ENCODE measurements around the gene EIPR1. TPM values are rescaled to one million over a fixed set of nuclear protein-coding genes. Genes with fewer than 3 reads are reported as not detected.

Gene EIPR1
- total RNA-seq, 1 experiment from 2014 or later: 22.8 TPM

DNA sequence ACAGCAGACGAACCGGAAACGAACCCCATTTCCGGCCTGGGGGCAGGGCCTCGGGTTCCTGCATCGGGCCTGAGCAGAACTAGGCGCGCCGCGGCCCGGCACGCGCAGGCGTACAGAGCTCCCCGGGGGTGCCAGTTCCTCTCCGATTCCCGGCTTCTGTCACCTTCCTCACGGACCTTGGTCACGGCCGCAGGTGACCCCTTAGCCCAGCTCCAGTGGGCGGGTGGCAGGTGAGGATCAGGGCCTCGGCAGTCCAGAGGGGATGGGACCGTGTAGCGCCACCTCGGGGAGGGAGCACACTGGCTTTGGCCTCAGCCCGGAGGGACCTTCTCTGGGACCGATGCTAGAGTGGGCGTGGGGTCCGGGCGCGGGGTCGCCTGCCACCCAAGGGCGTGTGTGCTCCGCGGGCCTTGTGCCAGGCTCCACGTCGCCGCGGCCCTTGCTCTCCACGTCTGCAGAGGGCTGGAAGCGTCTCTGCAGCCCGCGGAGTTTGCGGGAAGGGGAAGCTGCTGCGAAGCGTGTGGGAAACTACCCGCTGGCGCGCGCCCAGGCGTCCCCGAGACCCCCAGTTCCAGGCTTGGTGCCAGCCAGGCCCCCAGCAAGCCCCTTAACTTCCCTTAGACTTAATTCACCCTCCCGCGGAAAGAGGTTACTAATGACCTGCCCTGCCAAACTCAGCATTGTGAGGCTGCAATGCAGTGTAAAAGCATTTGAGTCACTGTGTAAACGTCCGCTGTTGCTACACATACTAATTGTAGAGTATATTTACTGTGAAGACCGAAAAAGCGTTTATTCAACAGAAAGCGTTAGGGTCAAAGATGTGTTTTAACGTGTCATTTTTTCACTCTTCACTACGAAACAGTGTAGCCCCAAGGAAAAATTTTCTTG lies 2.3 kb upstream of the EIPR1 start, which contains the start of gene TRAPPC12 (continued):
- TF ChIP-seq, protein P1, sequence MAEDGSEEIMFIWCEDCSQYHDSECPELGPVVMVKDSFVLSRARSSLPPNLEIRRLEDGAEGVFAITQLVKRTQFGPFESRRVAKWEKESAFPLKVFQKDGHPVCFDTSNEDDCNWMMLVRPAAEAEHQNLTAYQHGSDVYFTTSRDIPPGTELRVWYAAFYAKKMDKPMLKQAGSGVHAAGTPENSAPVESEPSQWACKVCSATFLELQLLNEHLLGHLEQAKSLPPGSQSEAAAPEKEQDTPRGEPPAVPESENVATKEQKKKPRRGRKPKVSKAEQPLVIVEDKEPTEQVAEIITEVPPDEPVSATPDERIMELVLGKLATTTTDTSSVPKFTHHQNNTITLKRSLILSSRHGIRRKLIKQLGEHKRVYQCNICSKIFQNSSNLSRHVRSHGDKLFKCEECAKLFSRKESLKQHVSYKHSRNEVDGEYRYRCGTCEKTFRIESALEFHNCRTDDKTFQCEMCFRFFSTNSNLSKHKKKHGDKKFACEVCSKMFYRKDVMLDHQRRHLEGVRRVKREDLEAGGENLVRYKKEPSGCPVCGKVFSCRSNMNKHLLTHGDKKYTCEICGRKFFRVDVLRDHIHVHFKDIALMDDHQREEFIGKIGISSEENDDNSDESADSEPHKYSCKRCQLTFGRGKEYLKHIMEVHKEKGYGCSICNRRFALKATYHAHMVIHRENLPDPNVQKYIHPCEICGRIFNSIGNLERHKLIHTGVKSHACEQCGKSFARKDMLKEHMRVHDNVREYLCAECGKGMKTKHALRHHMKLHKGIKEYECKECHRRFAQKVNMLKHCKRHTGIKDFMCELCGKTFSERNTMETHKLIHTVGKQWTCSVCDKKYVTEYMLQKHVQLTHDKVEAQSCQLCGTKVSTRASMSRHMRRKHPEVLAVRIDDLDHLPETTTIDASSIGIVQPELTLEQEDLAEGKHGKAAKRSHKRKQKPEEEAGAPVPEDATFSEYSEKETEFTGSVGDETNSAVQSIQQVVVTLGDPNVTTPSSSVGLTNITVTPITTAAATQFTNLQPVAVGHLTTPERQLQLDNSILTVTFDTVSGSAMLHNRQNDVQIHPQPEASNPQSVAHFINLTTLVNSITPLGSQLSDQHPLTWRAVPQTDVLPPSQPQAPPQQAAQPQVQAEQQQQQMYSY (CRISPR knock-in tag; IDR thresholded peaks at IDR 0.05): peak; percentile 35; the same call in 1 of the 2 replicates
- 0 out of 2 replicates have a peak, but pooled peaks have one; percentile 59 for TF ChIP-seq TP53 (CRISPR knock-in tag; IDR thresholded peaks at IDR 0.05)
- TF ChIP-seq ESRRA (CRISPR knock-in tag; IDR thresholded peaks at IDR 0.05; ENCODE audit: borderline replicate concordance): 0 out of 2 replicates have a peak, but pooled peaks have one; percentile 28
- TF ChIP-seq, protein P2, sequence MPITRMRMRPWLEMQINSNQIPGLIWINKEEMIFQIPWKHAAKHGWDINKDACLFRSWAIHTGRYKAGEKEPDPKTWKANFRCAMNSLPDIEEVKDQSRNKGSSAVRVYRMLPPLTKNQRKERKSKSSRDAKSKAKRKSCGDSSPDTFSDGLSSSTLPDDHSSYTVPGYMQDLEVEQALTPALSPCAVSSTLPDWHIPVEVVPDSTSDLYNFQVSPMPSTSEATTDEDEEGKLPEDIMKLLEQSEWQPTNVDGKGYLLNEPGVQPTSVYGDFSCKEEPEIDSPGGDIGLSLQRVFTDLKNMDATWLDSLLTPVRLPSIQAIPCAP (CRISPR knock-in tag; IDR thresholded peaks at IDR 0.05): no peak
- TF ChIP-seq ZNF138 (CRISPR knock-in tag; conservative IDR thresholded peaks at IDR 0.05): no peak
- peak; percentile 72; the same call in 1 of the 2 replicates for TF ChIP-seq TEAD1 (CRISPR knock-in tag; IDR thresholded peaks at IDR 0.05)
- peak; percentile 81; the same call in 1 of the 2 replicates for TF ChIP-seq RELA (CRISPR knock-in tag; IDR thresholded peaks at IDR 0.05; ENCODE audit: borderline replicate concordance)
- TF ChIP-seq, protein P3, sequence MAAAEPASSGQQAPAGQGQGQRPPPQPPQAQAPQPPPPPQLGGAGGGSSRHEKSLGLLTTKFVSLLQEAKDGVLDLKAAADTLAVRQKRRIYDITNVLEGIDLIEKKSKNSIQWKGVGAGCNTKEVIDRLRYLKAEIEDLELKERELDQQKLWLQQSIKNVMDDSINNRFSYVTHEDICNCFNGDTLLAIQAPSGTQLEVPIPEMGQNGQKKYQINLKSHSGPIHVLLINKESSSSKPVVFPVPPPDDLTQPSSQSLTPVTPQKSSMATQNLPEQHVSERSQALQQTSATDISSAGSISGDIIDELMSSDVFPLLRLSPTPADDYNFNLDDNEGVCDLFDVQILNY (CRISPR knock-in tag; IDR thresholded peaks at IDR 0.05): peak; percentile 75
- TF ChIP-seq GABPB1 (CRISPR knock-in tag; IDR thresholded peaks at IDR 0.05): peak; percentile 85
- 0 out of 2 replicates have a peak, but pooled peaks have one; percentile 12 for TF ChIP-seq SMAD3 (CRISPR knock-in tag; IDR thresholded peaks at IDR 0.05; ENCODE audit: borderline replicate concordance)
- peak; percentile 88 for TF ChIP-seq SP1 (CRISPR knock-in tag; conservative IDR thresholded peaks at IDR 0.05)
- TF ChIP-seq FOXP1 (CRISPR knock-in tag; IDR thresholded peaks at IDR 0.05; ENCODE audit: borderline replicate concordance): peak; percentile 96
- TF ChIP-seq CREB1 (CRISPR knock-in tag; IDR thresholded peaks at IDR 0.05): no peak
- TF ChIP-seq ZBTB21 (CRISPR knock-in tag; IDR thresholded peaks at IDR 0.05; ENCODE audit: borderline replicate concordance): no peak
- no peak for TF ChIP-seq ZNF416 (CRISPR knock-in tag; IDR thresholded peaks at IDR 0.05)
- TF ChIP-seq, protein P4, sequence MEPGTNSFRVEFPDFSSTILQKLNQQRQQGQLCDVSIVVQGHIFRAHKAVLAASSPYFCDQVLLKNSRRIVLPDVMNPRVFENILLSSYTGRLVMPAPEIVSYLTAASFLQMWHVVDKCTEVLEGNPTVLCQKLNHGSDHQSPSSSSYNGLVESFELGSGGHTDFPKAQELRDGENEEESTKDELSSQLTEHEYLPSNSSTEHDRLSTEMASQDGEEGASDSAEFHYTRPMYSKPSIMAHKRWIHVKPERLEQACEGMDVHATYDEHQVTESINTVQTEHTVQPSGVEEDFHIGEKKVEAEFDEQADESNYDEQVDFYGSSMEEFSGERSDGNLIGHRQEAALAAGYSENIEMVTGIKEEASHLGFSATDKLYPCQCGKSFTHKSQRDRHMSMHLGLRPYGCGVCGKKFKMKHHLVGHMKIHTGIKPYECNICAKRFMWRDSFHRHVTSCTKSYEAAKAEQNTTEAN (CRISPR knock-in tag; IDR thresholded peaks at IDR 0.05): peak; percentile 85
- TF ChIP-seq, protein P5, sequence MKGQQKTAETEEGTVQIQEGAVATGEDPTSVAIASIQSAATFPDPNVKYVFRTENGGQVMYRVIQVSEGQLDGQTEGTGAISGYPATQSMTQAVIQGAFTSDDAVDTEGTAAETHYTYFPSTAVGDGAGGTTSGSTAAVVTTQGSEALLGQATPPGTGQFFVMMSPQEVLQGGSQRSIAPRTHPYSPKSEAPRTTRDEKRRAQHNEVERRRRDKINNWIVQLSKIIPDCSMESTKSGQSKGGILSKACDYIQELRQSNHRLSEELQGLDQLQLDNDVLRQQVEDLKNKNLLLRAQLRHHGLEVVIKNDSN (CRISPR knock-in tag; IDR thresholded peaks at IDR 0.05): 0 out of 2 replicates have a peak, but pooled peaks have one; percentile 58
- TF ChIP-seq, protein P6, sequence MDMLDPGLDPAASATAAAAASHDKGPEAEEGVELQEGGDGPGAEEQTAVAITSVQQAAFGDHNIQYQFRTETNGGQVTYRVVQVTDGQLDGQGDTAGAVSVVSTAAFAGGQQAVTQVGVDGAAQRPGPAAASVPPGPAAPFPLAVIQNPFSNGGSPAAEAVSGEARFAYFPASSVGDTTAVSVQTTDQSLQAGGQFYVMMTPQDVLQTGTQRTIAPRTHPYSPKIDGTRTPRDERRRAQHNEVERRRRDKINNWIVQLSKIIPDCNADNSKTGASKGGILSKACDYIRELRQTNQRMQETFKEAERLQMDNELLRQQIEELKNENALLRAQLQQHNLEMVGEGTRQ (CRISPR knock-in tag; IDR thresholded peaks at IDR 0.05): 0 out of 2 replicates have a peak, but pooled peaks have one; percentile 27
- 0 out of 2 replicates have a peak, but pooled peaks have one; percentile 59 for TF ChIP-seq TEAD4 (CRISPR knock-in tag; IDR thresholded peaks at IDR 0.05)
- TF ChIP-seq, protein P7, sequence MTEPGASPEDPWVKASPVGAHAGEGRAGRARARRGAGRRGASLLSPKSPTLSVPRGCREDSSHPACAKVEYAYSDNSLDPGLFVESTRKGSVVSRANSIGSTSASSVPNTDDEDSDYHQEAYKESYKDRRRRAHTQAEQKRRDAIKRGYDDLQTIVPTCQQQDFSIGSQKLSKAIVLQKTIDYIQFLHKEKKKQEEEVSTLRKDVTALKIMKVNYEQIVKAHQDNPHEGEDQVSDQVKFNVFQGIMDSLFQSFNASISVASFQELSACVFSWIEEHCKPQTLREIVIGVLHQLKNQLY (CRISPR knock-in tag; IDR thresholded peaks at IDR 0.05): peak; percentile 93
- TF ChIP-seq ZNF423 (CRISPR knock-in tag; IDR thresholded peaks at IDR 0.05): no peak
- no peak for TF ChIP-seq ZNF317 (CRISPR knock-in tag; IDR thresholded peaks at IDR 0.05; ENCODE audit: borderline replicate concordance, low read depth)
- peak; percentile 64; the same call in 1 of the 2 replicates for TF ChIP-seq ZNF232 (CRISPR knock-in tag; IDR thresholded peaks at IDR 0.05)
